Measurements from ENCODE around the gene CBFA2T2. TPM values are rescaled to one million over a fixed set of nuclear protein-coding genes. Genes with fewer than 3 reads are reported as not detected.

The CBFA2T2 gene
- total RNA-seq, 1 donor, result 11.2 TPM

- peaks cover 26% of the 10 kb centered on the region for H3K4me1 ChIP-seq (ENCODE audit: insufficient read depth, low read length)
- peak within 1 kb of the TSS; percentile 92 for H3K4me2 ChIP-seq (ENCODE audit: insufficient read depth, low read length)
- peak; percentile 99 for DNase-seq (ENCODE audit: insufficient read length, low spot score, missing footprints)
Observed at GRCh38 chr20:33674294-33675135, 184.6 kb downstream of the CBFA2T2 start, which contains the start of gene NECAB3. Gene NECAB3 (minus strand): TSS chr20:33674428. CDS start chr20:33674352, 76 bp downstream.

GRCh38 chr20:33675136-33675959 is 185.5 kb downstream of the CBFA2T2 start:
- Histone ChIP-seq H3K4me2 (ENCODE audit: insufficient read depth, low read length) (peak overlapping the region; percentile 92), H3K79me2 (ENCODE audit: insufficient read depth, low read length) (peaks cover 5% of the 10 kb centered on the region), H3K4me1 (ENCODE audit: insufficient read depth, low read length) (peaks cover 28% of the 10 kb centered on the region), H3K9me3 (ENCODE audit: low read depth, low read length) (no peaks in the 10 kb centered on the region), H2AFZ (ENCODE audit: low read length) (peak overlapping the region; percentile 92), H3K27me3 (ENCODE audit: insufficient read depth, low read length) (no peaks in the 10 kb centered on the region), H3K27ac (ENCODE audit: low read depth, low read length) (peak overlapping the region; percentile 70), H4K20me1 (ENCODE audit: insufficient read depth, low read length) (peaks cover 13% of the 10 kb centered on the region), H3K36me3 (ENCODE audit: insufficient read depth, low read length) (peaks cover 17% of the 10 kb centered on the region), H3K4me3 (ENCODE audit: insufficient read depth, low read length) (peak overlapping the region; percentile 74)
- DNase-seq (ENCODE audit: insufficient read length, low spot score, missing footprints), result peak; percentile 93
- TF ChIP-seq, protein P1, sequence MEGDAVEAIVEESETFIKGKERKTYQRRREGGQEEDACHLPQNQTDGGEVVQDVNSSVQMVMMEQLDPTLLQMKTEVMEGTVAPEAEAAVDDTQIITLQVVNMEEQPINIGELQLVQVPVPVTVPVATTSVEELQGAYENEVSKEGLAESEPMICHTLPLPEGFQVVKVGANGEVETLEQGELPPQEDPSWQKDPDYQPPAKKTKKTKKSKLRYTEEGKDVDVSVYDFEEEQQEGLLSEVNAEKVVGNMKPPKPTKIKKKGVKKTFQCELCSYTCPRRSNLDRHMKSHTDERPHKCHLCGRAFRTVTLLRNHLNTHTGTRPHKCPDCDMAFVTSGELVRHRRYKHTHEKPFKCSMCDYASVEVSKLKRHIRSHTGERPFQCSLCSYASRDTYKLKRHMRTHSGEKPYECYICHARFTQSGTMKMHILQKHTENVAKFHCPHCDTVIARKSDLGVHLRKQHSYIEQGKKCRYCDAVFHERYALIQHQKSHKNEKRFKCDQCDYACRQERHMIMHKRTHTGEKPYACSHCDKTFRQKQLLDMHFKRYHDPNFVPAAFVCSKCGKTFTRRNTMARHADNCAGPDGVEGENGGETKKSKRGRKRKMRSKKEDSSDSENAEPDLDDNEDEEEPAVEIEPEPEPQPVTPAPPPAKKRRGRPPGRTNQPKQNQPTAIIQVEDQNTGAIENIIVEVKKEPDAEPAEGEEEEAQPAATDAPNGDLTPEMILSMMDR (IDR thresholded peaks at IDR 0.05; ENCODE audit: extremely low read depth, low read depth, low read length), result no peak

More at GRCh38 chr20:33674294-33675135, 184.6 kb downstream of the CBFA2T2 start, which contains the start of gene NECAB3:
- Histone ChIP-seq H2AFZ (ENCODE audit: low read length) (peak within 1 kb of the TSS; percentile 92), H3K36me3 (ENCODE audit: insufficient read depth, low read length) (peaks cover 19% of the 10 kb centered on the region), H4K20me1 (ENCODE audit: insufficient read depth, low read length) (peaks cover 9% of the 10 kb centered on the region), H3K4me3 (ENCODE audit: insufficient read depth, low read length) (peak within 1 kb of the TSS; percentile 74), H3K9me3 (ENCODE audit: low read depth, low read length) (no peaks in the 10 kb centered on the region), H3K79me2 (ENCODE audit: insufficient read depth, low read length) (peaks cover 5% of the 10 kb centered on the region), H3K27ac (ENCODE audit: low read depth, low read length) (peak within 1 kb of the TSS; percentile 70), H3K27me3 (ENCODE audit: insufficient read depth, low read length) (no peaks in the 10 kb centered on the region)
- TF ChIP-seq, protein P1 (IDR thresholded peaks at IDR 0.05; ENCODE audit: extremely low read depth, low read depth, low read length), result no peak

GRCh38 chr20:33676121-33676520 is 186.2 kb downstream of the CBFA2T2 start:
- TF ChIP-seq, protein P1 (IDR thresholded peaks at IDR 0.05; ENCODE audit: extremely low read depth, low read depth, low read length), result no peak
- Histone ChIP-seq H3K9me3 (ENCODE audit: low read depth, low read length) (no peaks in the 10 kb centered on the region), H4K20me1 (ENCODE audit: insufficient read depth, low read length) (peaks cover 15% of the 10 kb centered on the region), H3K4me3 (ENCODE audit: insufficient read depth, low read length) (no peak overlapping the region), H3K27ac (ENCODE audit: low read depth, low read length) (no peak overlapping the region), H3K36me3 (ENCODE audit: insufficient read depth, low read length) (peaks cover 13% of the 10 kb centered on the region), H3K4me1 (ENCODE audit: insufficient read depth, low read length) (peaks cover 35% of the 10 kb centered on the region), H3K4me2 (ENCODE audit: insufficient read depth, low read length) (no peak overlapping the region), H3K27me3 (ENCODE audit: insufficient read depth, low read length) (no peaks in the 10 kb centered on the region), H3K79me2 (ENCODE audit: insufficient read depth, low read length) (peaks cover 5% of the 10 kb centered on the region), H2AFZ (ENCODE audit: low read length) (no peak overlapping the region)
- no peak for DNase-seq (ENCODE audit: insufficient read length, low spot score, missing footprints)
